ENCODE results near the gene IFITM1. TPM values are rescaled to one million over a fixed set of nuclear protein-coding genes. Genes with fewer than 3 reads are reported as not detected.
A peak's percentile ranks its signal among the peaks of the same experiment; 100 is the strongest.

Gene IFITM1
- total and polyA plus RNA-seq, 9 of the 15 experiments (the other 6 are each of a cell fraction or from before 2014, with no cell fraction given): 691 to 5,579 (median 974) TPM

- Histone ChIP-seq H3K4me1 (replicated peaks in 1 of 2; ENCODE audit: control insufficient read depth in 2 of 2, insufficient read depth in 2 of 2, low read length in 2 of 2) (peaks cover 46 to 49% of the 10 kb centered on the region in 2 experiments), H3K9me1 (ENCODE audit: control insufficient read depth, insufficient read depth, low read length) (no peaks in the 10 kb centered on the region), H3K4me2 (ENCODE audit: insufficient read depth, low read length) (no peak overlapping the region), H3K36me3 (ENCODE audit: control insufficient read depth, insufficient read depth, low read length) (no peaks in the 10 kb centered on the region), H4K20me1 (replicated peaks; ENCODE audit: control insufficient read depth, insufficient read depth, low read length) (no peaks in the 10 kb centered on the region), H3K79me2 (ENCODE audit: control insufficient read depth, insufficient read depth, low read length) (peaks cover 8% of the 10 kb centered on the region), H3K9me3 (replicated peaks; ENCODE audit: control insufficient read depth, insufficient read depth, low read depth, low read length) (peaks cover 7% of the 10 kb centered on the region; the same call in 1 of the 2 replicates), H2AFZ (ENCODE audit: low read depth, low read length) (no peak overlapping the region), H3K9ac (ENCODE audit: insufficient read depth in 1 of 2, low read depth in 2 of 2, low read length in 2 of 2) (no peak overlapping the region), H3K27me3 (ENCODE audit: control insufficient read depth in 2 of 2, insufficient read depth in 2 of 2, low read length in 2 of 2) (no peaks in the 10 kb centered on the region), H3K27ac (ENCODE audit: extremely low read depth, low read depth, low read length) (no peak overlapping the region), H3K4me3 (no peak overlapping the region)
- ATAC-seq (no peak), FAIRE-seq (no peak), DNase-seq (ENCODE audit: extremely low read depth in 1 of 4, low spot score in 3 of 4) (no peak)
- in situ Hi-C loops (cut with MboI) (no loop called here), intact Hi-C loops (cut with micrococcal nuclease) (no loop called here)
- ChIA-PET POLR2A (interaction anchor here (0.8 to 1.2 kb wide), 2 partner anchors 13 to 16 kb away, joined by 3 read pairs; no protein-coding TSS in a partner anchor), CTCF (ENCODE audit: low intra/inter-chr PET ratio) (no interaction called here)
- BruUV-seq (replicated peaks): no TSS peak
- 94% methylated on average over 23 of the region's 23 CpGs for WGBS (ENCODE audit: insufficient coverage, low coverage, missing lambda C conversion rate)
- TF ChIP-seq SMARCA5 (IDR thresholded peaks at IDR 0.05) (peak; percentile 74), GMEB1 (CRISPR knock-in tag; IDR thresholded peaks at IDR 0.05) (no peak), MAX (CRISPR knock-in tag; IDR thresholded peaks at IDR 0.05) (0 out of 2 replicates have a peak, but pooled peaks have one; percentile 5), KDM1A (IDR thresholded peaks at IDR 0.05) (peak; percentile 56 to 86), ZNF12 (CRISPR knock-in tag; IDR thresholded peaks at IDR 0.05) (peak; percentile 64; the same call in 1 of the 2 replicates), TRIM28 (IDR thresholded peaks at IDR 0.05) (peak; percentile 90), CBX3 (IDR thresholded peaks at IDR 0.05; ENCODE audit: borderline replicate concordance in 1 of 2, low read length in 2 of 2) (peak; percentile 11 to 98), ZZZ3 (IDR thresholded peaks at IDR 0.05) (no peak), HMGN3 (IDR thresholded peaks at IDR 0.05; ENCODE audit: borderline replicate concordance, extremely low read depth, insufficient read length, low read depth, low read length) (no peak), TRIM24 (IDR thresholded peaks at IDR 0.05) (peak; percentile 35 to 72; a peak in 3 of 4 replicates), ELK1 (CRISPR knock-in tag; IDR thresholded peaks at IDR 0.05) (0 out of 2 replicates have a peak, but pooled peaks have one; percentile 57), HDAC2 (IDR thresholded peaks at IDR 0.05) (peak; percentile 55; the same call in 1 of the 2 replicates), CBX1 (IDR thresholded peaks at IDR 0.05; ENCODE audit: low read depth) (peak; percentile 87; the same call in 1 of the 2 replicates), ADNP (tag; IDR thresholded peaks at IDR 0.05) (0 out of 2 replicates have a peak, but pooled peaks have one; percentile 30), BCOR (IDR thresholded peaks at IDR 0.05) (peak; percentile 97), ZNF398 (CRISPR knock-in tag; IDR thresholded peaks at IDR 0.05) (no peak), IRF2 (CRISPR knock-in tag; IDR thresholded peaks at IDR 0.05) (0 out of 2 replicates have a peak, but pooled peaks have one; percentile 45), PTTG1 (tag; IDR thresholded peaks at IDR 0.05; ENCODE audit: low read depth) (no peak)
These were observed 19.0 kb downstream of the IFITM1 start for GRCh38 chr11:332651-333480.

Measured in K562 (cell line).